GM12878 (cell line): ENCODE measurements around the gene MYO9B.

Experiments
- CHD4 ChIP-seq: fragments of 200-600 bp; sonication (generic); IDR thresholded peaks from 2 replicates; pipeline ENCODE4 v1.6.1; 2016; ENCODE audit warnings: mild to moderate bottlenecking
- CTCF ChIP-seq, 3 experiments: IDR thresholded peaks in 2 of 3; conservative IDR thresholded peaks in 1 of 3; 2 replicates each; pipeline ENCODE4 v1.5.1; 2011; ENCODE audit warnings: low read depth in 3 of 3, low read length in 3 of 3, mild to moderate bottlenecking in 3 of 3, control low read depth in 2 of 3, moderate library complexity in 2 of 3, inconsistent platforms in 1 of 3, mixed read lengths in 1 of 3; ENCODE audit not compliant: control insufficient read depth in 2 of 3, insufficient read depth in 1 of 3; ENCODE audit errors: extremely low read depth in 1 of 3
- EP300 ChIP-seq, 2 experiments: fragments of 150-350 bp in 1 of 2; IDR thresholded peaks; 2 replicates each; pipeline ENCODE4 v1.6.1; 2011 to 2012; ENCODE audit warnings: low read depth in 2 of 2, low read length in 2 of 2, borderline replicate concordance in 1 of 2, improper control_type of control experiment in 1 of 2, inconsistent platforms in 1 of 2; ENCODE audit not compliant: control insufficient read depth in 1 of 2
- EZH2 ChIP-seq: IDR thresholded peaks from 2 replicates; pipeline ENCODE4 v1.6.1; 2012; ENCODE audit warnings: low read depth, mild to moderate bottlenecking, control low read depth, inconsistent platforms, low read length, borderline replicate concordance; ENCODE audit not compliant: control insufficient read depth
- IRF4 ChIP-seq: IDR thresholded peaks from 2 replicates; pipeline ENCODE4 v1.6.1; 2011; ENCODE audit warnings: low read depth, low read length
- KDM1A ChIP-seq: fragments of 200-600 bp; sonication (generic); IDR thresholded peaks from 2 replicates; pipeline ENCODE4 v1.6.1; 2016; ENCODE audit warnings: borderline replicate concordance
- POLR2A ChIP-seq: IDR thresholded peaks from 2 replicates; pipeline ENCODE4 v1.6.1; 2011; ENCODE audit warnings: low read depth, mild to moderate bottlenecking, low read length
- POLR2AphosphoS5 ChIP-seq: IDR thresholded peaks from 2 replicates; pipeline ENCODE4 v1.6.1; 2011; ENCODE audit warnings: mild to moderate bottlenecking, low read length, inconsistent platforms
- RELA ChIP-seq: fragments of 450-650 bp; IDR thresholded peaks from 2 replicates; pipeline ENCODE4 v1.8.0; 2014; ENCODE audit warnings: borderline replicate concordance; ENCODE audit not compliant: partially characterized antibody
- REST ChIP-seq: IDR thresholded peaks from 2 replicates; pipeline ENCODE4 v1.6.1; 2012; ENCODE audit warnings: mild to moderate bottlenecking, low read depth, low read length
- TBL1XR1 ChIP-seq: IDR thresholded peaks from 2 replicates; pipeline ENCODE4 v1.6.1; 2012; ENCODE audit warnings: low read depth, low read length, improper control_type of control experiment
- ZNF384 ChIP-seq: IDR thresholded peaks from 2 replicates; pipeline ENCODE4 v1.6.1; 2012; ENCODE audit warnings: low read depth, mild to moderate bottlenecking, low read length, improper control_type of control experiment, borderline replicate concordance

- TF ChIP-seq EP300 (IDR thresholded peaks at IDR 0.05; ENCODE audit: borderline replicate concordance in 1 of 2, control insufficient read depth in 1 of 2, low read depth in 2 of 2, low read length in 2 of 2) (no peak), CTCF (IDR thresholded peaks at IDR 0.05 in 2 of 3, conservative IDR thresholded peaks at IDR 0.05 in 1 of 3; ENCODE audit: control insufficient read depth in 2 of 3, extremely low read depth in 1 of 3, insufficient read depth in 1 of 3, low read depth in 3 of 3, low read length in 3 of 3) (no peak), POLR2AphosphoS5 (no peak), POLR2A (no peak; the same call in 1 of the 2 replicates), REST (no peak), TBL1XR1 (no peak), CHD4 (no peak), RELA (no peak), IRF4 (no peak), EZH2 (no peak), KDM1A (no peak), ZNF384 (no peak)
Measured at GRCh38 chr19:17114414-17114831, 38.8 kb downstream of the MYO9B start.
